ENCODE results near the gene MLLT3. TPM values are rescaled to one million over a fixed set of nuclear protein-coding genes. Genes with fewer than 3 reads are reported as not detected.

MLLT3 gene
- total RNA-seq, 1 experiment from 2014 or later: 50.7 TPM

- Histone ChIP-seq H3K27me3 (peaks cover 7% of the 10 kb centered on the region), H3K4me3 (no peak overlapping the region), H3K36me3 (no peaks in the 10 kb centered on the region), H3K9me3 (no peaks in the 10 kb centered on the region)
- DNase-seq: no peak
These were observed 212.8 kb downstream of the MLLT3 start for GRCh38 chr9:20409321-20410092.

GRCh38 chr9:20408513-20408912, 213.8 kb downstream of the MLLT3 start:
- H3K27me3 ChIP-seq: peaks cover 5% of the 10 kb centered on the region; the same call in 1 of the 2 replicates
- H3K9me3 ChIP-seq: no peaks in the 10 kb centered on the region
- no peak overlapping the region for H3K4me3 ChIP-seq
- no peaks in the 10 kb centered on the region for H3K36me3 ChIP-seq
- no peak for DNase-seq

- H3K4me3 ChIP-seq: no peak overlapping the region
- no peak for DNase-seq
These were observed 215.3 kb downstream of the MLLT3 start for GRCh38 chr9:20407013-20407412.

GRCh38 chr9:20406344-20406743, 216.0 kb downstream of the MLLT3 start:
- Histone ChIP-seq H3K27me3 (peaks cover 3% of the 10 kb centered on the region; the same call in 1 of the 2 replicates), H3K4me3 (no peak overlapping the region), H3K36me3 (no peaks in the 10 kb centered on the region), H3K9me3 (no peaks in the 10 kb centered on the region)
- DNase-seq: no peak

More at GRCh38 chr9:20407013-20407412, 215.3 kb downstream of the MLLT3 start:
- Histone ChIP-seq H3K27me3 (peaks cover 5% of the 10 kb centered on the region; the same call in 1 of the 2 replicates), H3K9me3 (no peaks in the 10 kb centered on the region), H3K36me3 (no peaks in the 10 kb centered on the region)

GRCh38 chr9:20405616-20406015, 216.7 kb downstream of the MLLT3 start:
- Histone ChIP-seq H3K4me3 (no peak overlapping the region), H3K27me3 (peaks cover 3% of the 10 kb centered on the region; the same call in 1 of the 2 replicates), H3K36me3 (no peaks in the 10 kb centered on the region), H3K9me3 (no peaks in the 10 kb centered on the region)
- DNase-seq: no peak

GRCh38 chr9:20405078-20405477, 217.2 kb downstream of the MLLT3 start:
- Histone ChIP-seq H3K9me3 (no peaks in the 10 kb centered on the region), H3K36me3 (no peaks in the 10 kb centered on the region), H3K27me3 (peaks cover 3% of the 10 kb centered on the region; the same call in 1 of the 2 replicates), H3K4me3 (no peak overlapping the region)
- DNase-seq: no peak

- no peak for DNase-seq
- peaks cover 3% of the 10 kb centered on the region; the same call in 1 of the 2 replicates for H3K27me3 ChIP-seq
- no peaks in the 10 kb centered on the region for H3K9me3 ChIP-seq
- no peak overlapping the region for H3K4me3 ChIP-seq
- no peaks in the 10 kb centered on the region for H3K36me3 ChIP-seq
These were observed 218.0 kb downstream of the MLLT3 start for GRCh38 chr9:20404192-20404813.

GRCh38 chr9:20403346-20403745, 219.0 kb downstream of the MLLT3 start:
- Histone ChIP-seq H3K4me3 (no peak overlapping the region), H3K36me3 (no peaks in the 10 kb centered on the region), H3K9me3 (no peaks in the 10 kb centered on the region), H3K27me3 (no peaks in the 10 kb centered on the region)
- no peak for DNase-seq

- Histone ChIP-seq H3K4me3 (no peak overlapping the region), H3K36me3 (no peaks in the 10 kb centered on the region), H3K9me3 (no peaks in the 10 kb centered on the region), H3K27me3 (no peaks in the 10 kb centered on the region)
- DNase-seq: no peak
These were observed 219.9 kb downstream of the MLLT3 start for GRCh38 chr9:20402273-20402875.

GRCh38 chr9:20398536-20399338, 223.6 kb downstream of the MLLT3 start:
- Histone ChIP-seq H3K9me3 (no peaks in the 10 kb centered on the region), H3K27me3 (no peaks in the 10 kb centered on the region; the same call in 1 of the 2 replicates), H3K36me3 (no peaks in the 10 kb centered on the region), H3K4me3 (no peak overlapping the region)
- DNase-seq: no peak

GRCh38 chr9:20397348-20397747, 225.0 kb downstream of the MLLT3 start:
- no peaks in the 10 kb centered on the region for H3K9me3 ChIP-seq
- no peak overlapping the region for H3K4me3 ChIP-seq
- no peaks in the 10 kb centered on the region; the same call in 1 of the 2 replicates for H3K27me3 ChIP-seq
- H3K36me3 ChIP-seq: no peaks in the 10 kb centered on the region
- DNase-seq: no peak

GRCh38 chr9:20396509-20396908, 225.8 kb downstream of the MLLT3 start:
- Histone ChIP-seq H3K4me3 (no peak overlapping the region), H3K36me3 (no peaks in the 10 kb centered on the region), H3K9me3 (no peaks in the 10 kb centered on the region), H3K27me3 (no peaks in the 10 kb centered on the region; the same call in 1 of the 2 replicates)
- DNase-seq: no peak

GRCh38 chr9:20395651-20396050, 226.6 kb downstream of the MLLT3 start:
- Histone ChIP-seq H3K4me3 (no peak overlapping the region), H3K9me3 (no peaks in the 10 kb centered on the region), H3K36me3 (no peaks in the 10 kb centered on the region), H3K27me3 (no peaks in the 10 kb centered on the region; the same call in 1 of the 2 replicates)
- no peak for DNase-seq

- no peaks in the 10 kb centered on the region for H3K9me3 ChIP-seq
- H3K27me3 ChIP-seq: no peaks in the 10 kb centered on the region; the same call in 1 of the 2 replicates
- no peaks in the 10 kb centered on the region for H3K36me3 ChIP-seq
- DNase-seq: no peak
- no peak overlapping the region for H3K4me3 ChIP-seq
These were observed 227.3 kb downstream of the MLLT3 start for GRCh38 chr9:20394969-20395368.

- no peak overlapping the region for H3K4me3 ChIP-seq
- no peaks in the 10 kb centered on the region for H3K36me3 ChIP-seq
- H3K9me3 ChIP-seq: no peaks in the 10 kb centered on the region
- no peak for DNase-seq
- H3K27me3 ChIP-seq: no peaks in the 10 kb centered on the region; the same call in 1 of the 2 replicates
These were observed 231.1 kb downstream of the MLLT3 start for GRCh38 chr9:20391208-20391607.

GRCh38 chr9:20390400-20390799, 231.9 kb downstream of the MLLT3 start:
- Histone ChIP-seq H3K4me3 (no peak overlapping the region), H3K27me3 (no peaks in the 10 kb centered on the region; the same call in 1 of the 2 replicates), H3K36me3 (no peaks in the 10 kb centered on the region), H3K9me3 (no peaks in the 10 kb centered on the region)
- DNase-seq: no peak

All from MG63 (cell line).